Keratinocyte (primary cell): ENCODE results near the gene DPCD.
"Not testable (repeated sequence)": the region's sequence is repeated elsewhere in the genome, so short reads cannot be mapped to it uniquely, and the experiment has no call there.

ENCODE experiments used
- EZH2 ChIP-seq: IDR thresholded peaks from one replicate; pipeline ENCODE4 v1.6.1; 2012; ENCODE audit warnings: inconsistent platforms, mild to moderate bottlenecking, low read length, moderate library complexity
- TF ChIP-seq, protein P1 (sequence below), 3 experiments: IDR thresholded peaks in 1 of 3; conservative IDR thresholded peaks in 1 of 3; optimal IDR thresholded peaks in 1 of 3; 2 replicates in 2 of 3; 3 replicates in 1 of 3; pipeline versions ENCODE3 to v1.5.1; 2011; ENCODE audit warnings: low read length in 3 of 3, mild to moderate bottlenecking in 3 of 3, moderate library complexity in 2 of 3, control low read depth in 1 of 3, inconsistent platforms in 1 of 3; ENCODE audit not compliant: insufficient read depth in 2 of 3; ENCODE audit errors: extremely low read depth in 1 of 3

DNA sequence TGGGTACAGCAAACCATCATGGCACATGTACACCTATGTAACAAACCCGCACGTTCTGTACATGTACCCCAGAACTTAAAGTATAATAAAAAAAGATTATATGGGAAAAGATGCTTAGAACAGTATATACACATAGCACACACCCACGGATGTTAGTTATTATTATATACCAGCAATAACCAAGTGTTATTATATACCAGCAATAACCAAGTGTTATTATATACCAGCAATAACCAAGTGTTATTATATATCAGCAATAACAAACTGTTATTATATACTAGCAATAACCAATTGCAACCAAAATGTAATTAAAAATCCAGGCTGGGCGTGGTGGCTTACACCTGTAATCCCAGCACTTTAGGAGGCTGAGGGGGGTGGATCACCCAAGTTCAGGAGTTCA lies 45.4 kb downstream of the DPCD start:
- not testable (repeated sequence) for TF ChIP-seq EZH2
- TF ChIP-seq, protein P1, sequence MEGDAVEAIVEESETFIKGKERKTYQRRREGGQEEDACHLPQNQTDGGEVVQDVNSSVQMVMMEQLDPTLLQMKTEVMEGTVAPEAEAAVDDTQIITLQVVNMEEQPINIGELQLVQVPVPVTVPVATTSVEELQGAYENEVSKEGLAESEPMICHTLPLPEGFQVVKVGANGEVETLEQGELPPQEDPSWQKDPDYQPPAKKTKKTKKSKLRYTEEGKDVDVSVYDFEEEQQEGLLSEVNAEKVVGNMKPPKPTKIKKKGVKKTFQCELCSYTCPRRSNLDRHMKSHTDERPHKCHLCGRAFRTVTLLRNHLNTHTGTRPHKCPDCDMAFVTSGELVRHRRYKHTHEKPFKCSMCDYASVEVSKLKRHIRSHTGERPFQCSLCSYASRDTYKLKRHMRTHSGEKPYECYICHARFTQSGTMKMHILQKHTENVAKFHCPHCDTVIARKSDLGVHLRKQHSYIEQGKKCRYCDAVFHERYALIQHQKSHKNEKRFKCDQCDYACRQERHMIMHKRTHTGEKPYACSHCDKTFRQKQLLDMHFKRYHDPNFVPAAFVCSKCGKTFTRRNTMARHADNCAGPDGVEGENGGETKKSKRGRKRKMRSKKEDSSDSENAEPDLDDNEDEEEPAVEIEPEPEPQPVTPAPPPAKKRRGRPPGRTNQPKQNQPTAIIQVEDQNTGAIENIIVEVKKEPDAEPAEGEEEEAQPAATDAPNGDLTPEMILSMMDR (optimal IDR thresholded peaks at IDR 0.05 in 1 of 3, IDR thresholded peaks at IDR 0.05 in 1 of 3, conservative IDR thresholded peaks at IDR 0.05 in 1 of 3; ENCODE audit: extremely low read depth in 1 of 3, insufficient read depth in 2 of 3, low read length in 3 of 3) = not testable (repeated sequence)
